Embryonic facial prominence (tissue), 1 donor: Measurements from ENCODE around the gene GPR45.
"Not testable (repeated sequence)": the region's sequence is repeated elsewhere in the genome, so short reads cannot be mapped to it uniquely, and the experiment has no call there.

Experiments used
- DNase-seq: peaks from one replicate; pipeline ENCODE4 v3.0.0-alpha.2; 2016; ENCODE audit errors: extremely low spot score

GPR45 gene, protein sequence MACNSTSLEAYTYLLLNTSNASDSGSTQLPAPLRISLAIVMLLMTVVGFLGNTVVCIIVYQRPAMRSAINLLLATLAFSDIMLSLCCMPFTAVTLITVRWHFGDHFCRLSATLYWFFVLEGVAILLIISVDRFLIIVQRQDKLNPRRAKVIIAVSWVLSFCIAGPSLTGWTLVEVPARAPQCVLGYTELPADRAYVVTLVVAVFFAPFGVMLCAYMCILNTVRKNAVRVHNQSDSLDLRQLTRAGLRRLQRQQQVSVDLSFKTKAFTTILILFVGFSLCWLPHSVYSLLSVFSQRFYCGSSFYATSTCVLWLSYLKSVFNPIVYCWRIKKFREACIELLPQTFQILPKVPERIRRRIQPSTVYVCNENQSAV

GRCh38 chr2:105241443-105241842 is at the start of gene GPR45:
GPR45 (plus strand) TSS chr2:105241743; CDS start chr2:105241859, 116 bp downstream.
- DNase-seq, result no peak

- no peak for DNase-seq
These were observed 47.4 kb upstream of the GPR45 start for GRCh38 chr2:105194022-105194675.

- no peak for DNase-seq
These were observed 44.9 kb upstream of the GPR45 start for GRCh38 chr2:105196651-105197050.

DNA sequence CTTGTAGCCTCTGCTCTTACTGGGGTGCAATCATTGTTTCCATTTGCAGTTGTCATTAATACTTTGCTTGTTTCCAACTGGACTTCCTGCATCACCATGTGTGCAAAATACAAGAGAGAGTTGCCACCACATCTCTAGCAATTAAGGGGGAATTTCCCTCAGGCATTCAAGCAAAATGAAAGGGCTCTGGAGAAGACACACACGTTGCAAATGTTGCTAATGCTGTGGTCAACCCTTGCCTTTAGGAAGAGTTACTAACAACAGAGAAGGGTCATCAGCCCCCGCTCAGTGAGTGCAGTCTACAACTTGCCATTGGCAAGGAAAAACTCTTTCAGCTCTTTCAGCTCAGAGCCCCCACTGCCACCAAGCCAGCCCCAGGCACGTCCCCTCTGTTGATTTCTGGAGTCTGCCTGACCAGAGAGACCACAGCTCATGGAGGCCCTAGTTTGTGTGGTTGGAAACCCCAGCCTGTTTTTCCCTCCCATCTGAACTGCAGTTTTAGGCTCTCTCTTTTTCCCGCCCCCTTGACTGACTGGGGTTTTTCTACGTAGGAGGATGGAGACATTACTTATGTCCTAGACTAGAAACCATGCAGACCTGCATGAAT is 25.9 kb upstream of the GPR45 start:
- DNase-seq, result no peak

DNA sequence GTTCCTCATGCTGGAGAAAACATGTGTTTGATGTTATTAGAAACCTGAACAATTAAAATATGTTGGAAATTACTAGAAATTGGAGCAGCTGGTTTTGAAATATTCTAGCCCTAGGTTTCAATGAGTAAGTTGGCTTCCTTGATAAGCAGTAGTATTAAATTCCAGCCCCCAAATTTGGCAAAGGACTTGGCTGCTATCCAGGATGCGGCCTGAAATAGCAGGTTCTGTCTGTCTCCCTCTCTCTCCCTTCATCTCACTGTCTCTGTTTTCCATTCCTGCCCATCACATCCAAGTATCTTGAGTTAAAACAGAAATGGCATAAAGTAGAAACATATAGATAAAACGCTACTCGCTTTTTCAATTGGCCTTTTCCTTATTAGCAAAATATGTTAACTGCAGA is 20.9 kb upstream of the GPR45 start:
- DNase-seq, result peak; percentile 23

DNA sequence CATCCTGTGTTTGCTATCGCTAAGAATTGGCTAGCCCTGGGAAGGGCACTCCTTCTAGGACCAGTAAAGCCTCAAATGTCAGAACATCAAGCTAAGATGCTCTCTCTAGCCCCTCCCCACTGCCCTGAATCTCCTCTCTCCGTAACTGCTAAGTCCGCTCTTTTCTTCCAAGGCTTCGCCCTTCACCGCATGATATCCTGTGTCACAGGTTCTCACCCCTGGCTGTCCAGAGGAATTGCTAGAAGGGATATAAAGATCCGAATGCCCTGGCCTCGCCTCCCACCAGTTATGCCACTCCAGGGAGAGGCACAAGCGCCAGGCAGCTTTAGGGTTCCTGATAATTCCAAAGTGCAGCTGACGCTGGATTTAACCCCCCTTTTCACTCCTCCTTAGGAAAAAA is 17.1 kb upstream of the GPR45 start:
- no peak for DNase-seq

DNA sequence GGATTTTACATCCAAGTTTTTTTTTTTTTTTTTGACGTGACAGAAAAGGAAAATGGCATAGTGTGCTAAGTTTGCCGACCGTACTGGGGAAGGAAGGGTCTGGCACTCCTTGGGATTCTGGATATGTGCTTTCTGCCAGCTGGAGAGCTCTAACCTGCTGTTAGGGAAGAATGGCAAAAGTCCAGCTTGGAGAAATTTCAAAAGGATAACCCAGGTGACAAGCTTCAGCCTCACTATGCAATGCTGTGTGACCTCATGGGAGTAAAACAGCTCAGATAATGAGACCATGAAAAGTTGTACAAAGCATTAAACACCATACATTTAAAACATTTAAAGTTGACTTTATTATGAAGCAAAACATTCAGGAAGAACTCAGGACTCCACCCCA is 10.3 kb upstream of the GPR45 start:
- no peak for DNase-seq

- peak; percentile 23 for DNase-seq
These were observed 6.0 kb upstream of the GPR45 start for GRCh38 chr2:105235388-105236059.

GRCh38 chr2:105236060-105236424 is 5.5 kb upstream of the GPR45 start:
- no peak for DNase-seq

DNA sequence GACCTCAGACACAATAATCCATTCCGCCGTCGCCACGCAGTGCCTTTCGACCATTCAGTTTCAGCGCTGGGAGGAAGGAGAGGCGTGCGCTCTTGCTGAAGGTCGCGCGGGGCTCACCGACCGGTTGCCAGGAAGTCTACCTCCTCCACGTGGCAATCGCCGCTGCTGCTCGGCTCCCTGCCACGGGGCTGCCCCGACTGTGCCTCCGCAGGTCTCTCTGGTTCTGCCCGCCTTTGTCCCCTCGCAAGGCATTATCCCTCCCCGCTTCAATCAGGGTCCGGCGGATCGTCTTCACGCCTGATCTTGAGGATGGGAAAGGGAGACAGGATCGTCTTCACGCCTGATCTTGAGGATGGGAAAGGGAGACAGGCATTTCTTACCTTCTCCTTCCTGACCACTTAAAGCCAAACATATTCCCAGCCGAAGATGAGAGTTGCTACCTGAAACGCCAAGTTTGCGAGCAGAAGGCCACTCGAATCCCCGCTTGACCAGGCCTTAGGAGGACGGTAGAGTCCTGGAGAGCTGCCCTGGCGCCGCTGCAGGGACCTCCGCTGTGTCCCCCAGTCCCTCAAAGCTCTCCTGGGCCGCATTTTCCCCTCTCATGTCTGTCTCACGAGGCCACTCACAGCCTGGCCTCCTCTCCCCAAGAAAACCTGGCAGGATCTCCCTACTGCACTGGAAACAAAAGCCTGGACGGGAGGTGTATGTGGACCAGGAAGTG is 4.3 kb upstream of the GPR45 start:
- no peak for DNase-seq

DNA sequence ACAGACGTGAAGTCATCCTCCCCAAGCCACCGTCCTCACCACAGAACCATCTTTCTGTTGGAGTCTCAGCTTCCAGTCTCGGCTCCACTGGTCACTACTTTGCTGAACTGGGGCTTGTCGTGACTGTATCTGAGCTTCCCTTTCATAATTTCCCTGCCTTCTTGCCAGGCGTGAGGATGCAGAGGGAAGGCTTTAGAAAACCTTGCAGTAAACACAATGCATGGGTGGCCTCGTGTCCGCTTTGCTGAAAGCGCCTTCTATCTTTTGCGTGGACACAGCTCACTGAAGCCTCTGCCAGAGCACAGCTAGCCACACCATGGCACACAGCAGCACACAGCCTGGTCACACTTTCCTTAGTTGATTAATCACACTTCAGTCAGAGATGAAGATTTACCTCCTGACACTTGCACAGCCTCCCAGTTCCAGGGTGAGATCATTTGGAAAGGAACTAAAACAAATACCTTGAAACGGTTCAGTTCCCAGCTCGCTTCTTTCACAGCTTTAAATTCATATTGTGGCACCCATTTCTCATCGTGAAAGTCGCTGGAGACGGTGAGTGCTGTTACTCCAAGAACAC is 2.8 kb upstream of the GPR45 start:
- DNase-seq, result no peak

- DNase-seq, result no peak
These were observed 1.6 kb upstream of the GPR45 start for GRCh38 chr2:105239924-105240323.

GRCh38 chr2:105242286-105242993 is 897 bp downstream of the GPR45 start:
- no peak for DNase-seq

GRCh38 chr2:105243961-105244360 is 2.4 kb downstream of the GPR45 start:
- no peak for DNase-seq

DNA sequence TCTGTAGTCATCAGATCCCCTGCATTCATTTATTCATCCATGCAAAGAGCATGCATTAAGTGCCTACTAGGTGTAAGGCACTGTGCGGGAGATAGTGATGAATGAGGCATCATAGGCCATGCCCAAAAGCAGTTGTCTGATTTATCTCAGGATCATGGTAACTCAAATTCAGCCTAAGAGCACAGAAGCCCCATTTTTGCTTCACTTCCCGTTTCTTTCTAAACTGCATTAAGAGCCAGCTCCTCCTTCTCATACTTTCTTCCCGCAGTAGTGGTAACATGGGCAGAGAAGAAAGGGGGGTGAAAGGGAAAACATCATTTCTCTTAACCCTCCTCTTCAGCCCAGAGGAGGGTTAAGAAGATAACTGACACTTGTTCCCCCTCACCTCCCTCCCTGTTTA is 2.9 kb downstream of the GPR45 start:
- no peak for DNase-seq

DNA sequence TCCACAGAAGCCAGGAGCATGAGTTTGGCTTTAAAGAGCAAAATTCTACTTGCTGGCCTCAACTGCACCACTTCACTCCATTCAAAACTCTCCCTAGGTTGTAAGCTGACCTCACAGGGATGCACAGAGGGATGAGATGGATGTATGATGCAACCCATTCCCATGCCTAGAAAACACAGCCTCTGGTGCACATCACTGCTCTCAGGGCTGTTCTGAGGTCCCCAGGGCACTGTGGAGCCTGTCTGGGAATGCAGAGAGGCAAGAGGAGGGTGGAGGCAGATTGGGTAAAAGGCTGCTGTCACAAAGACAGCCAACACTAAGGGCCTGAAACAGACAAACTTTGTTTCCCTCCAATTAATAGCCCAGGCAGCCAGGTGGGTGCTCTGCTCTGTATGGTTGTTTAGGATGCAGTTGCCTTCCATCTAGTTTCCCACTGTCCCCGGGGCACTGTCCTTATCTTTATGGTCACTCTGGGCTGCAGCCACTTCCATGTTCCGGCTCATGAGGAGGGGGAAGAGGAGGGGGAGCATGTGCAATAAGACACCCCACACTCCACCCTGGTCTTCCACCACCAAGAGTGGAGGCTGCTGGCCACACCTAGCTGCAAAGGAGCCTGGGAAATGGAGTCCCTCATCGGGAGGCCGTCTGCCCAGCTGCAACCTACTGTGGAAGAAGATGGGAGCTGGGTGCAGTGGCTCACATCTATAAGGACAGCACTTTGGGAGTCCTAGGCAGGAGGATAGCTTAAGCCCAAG is 7.0 kb downstream of the GPR45 start:
- DNase-seq, result no peak

DNA sequence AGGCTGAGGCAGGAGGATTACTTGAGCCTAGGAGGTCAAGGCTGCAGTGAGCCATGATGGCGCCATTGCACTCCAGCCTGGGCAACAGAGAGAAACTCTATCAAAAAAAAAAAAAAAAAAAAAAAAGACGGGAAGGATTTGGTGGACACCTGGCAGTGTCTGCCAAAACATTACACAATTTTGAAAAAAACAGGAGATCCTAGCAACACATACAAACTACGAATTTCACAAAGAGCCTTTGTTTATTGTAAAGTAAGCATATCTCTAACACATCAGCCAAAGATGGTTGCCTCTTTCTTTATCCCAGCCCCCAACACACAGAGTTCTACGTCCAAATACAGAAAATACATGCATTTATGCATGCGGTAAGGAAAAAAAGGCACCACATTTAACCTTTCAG is 7.6 kb downstream of the GPR45 start:
- DNase-seq, result no peak

GRCh38 chr2:105249891-105250290 is 8.3 kb downstream of the GPR45 start:
- no peak for DNase-seq

DNA sequence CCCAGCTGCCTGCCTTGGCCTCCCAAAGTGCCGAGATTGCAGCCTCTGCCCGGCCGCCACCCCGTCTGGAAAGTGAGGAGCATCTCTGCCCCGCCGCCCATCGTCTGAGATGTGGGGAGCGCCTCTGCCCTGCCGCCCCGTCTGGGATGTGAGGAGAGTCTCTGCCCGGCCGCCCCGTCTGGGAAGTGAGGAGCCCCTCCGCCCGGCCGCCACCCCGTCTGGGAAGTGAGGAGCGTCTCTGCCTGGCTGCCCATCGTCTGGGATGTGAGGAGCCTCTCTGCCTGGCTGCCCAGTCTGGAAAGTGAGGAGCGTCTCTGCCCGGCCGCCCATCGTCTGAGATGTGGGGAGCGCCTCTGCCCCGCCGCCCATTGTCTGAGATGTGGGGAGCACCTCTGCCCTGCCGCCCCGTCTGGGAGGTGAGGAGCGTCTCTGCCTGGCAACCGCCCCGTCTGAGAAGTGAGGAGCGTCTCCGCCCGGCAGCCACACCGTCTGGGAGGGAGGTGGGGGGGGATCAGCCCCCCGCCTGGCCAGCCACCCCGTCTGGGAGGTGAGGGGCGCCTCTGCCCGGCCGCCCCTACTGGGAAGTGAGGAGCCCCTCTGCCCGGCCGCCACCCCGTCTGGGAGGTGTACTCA is 9.6 kb downstream of the GPR45 start:
- DNase-seq, result not testable (repeated sequence)

DNA sequence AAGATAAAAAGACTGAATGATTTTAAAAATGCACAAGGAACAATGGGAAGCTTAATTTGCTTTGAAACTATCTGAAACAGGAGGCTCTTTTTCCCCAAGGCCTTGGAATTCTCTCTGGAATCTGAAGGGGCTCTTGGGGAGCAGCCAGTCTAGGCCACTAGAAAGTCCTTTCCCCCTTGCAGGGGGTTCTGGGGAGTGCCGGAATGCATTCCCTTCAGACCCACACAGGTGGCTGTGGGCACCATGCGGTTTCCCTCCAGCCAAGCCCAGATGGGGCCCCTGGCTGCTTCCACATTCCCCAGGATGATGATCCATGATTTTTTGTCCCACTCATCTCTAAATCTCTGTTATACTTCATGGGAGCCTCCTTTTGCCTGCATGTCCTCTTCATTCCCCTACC is 10.7 kb downstream of the GPR45 start:
- no peak for DNase-seq
